PC-3 (cell line): ENCODE results near the gene TMEM59L.

ENCODE experiments used
- CTCF ChIP-seq: fragments of 300-600 bp; sonication (generic); conservative IDR thresholded peaks from 2 replicates; pipeline ENCODE4 v1.5.1; 2017; ENCODE audit warnings: antibody characterized with exemption, low read depth, mild to moderate bottlenecking, low read length
- EZH2 ChIP-seq: fragments of 300-600 bp; sonication (generic); IDR thresholded peaks from one replicate; pipeline ENCODE4 v1.6.1; 2017; ENCODE audit warnings: antibody characterized with exemption, mild to moderate bottlenecking, low read length; ENCODE audit not compliant: unreplicated experiment

- TF ChIP-seq CTCF: no peak
- no peak for TF ChIP-seq EZH2
These were observed 7.5 kb upstream of the TMEM59L start for GRCh38 chr19:18605196-18605545.
